MM.1S (cell line): ENCODE measurements around the gene FARSA.

ENCODE experiments used
- DNase-seq: peaks from one replicate; pipeline ENCODE4 v3.0.0-alpha.2; 2015
- H2AFZ ChIP-seq: fragments of 300-600 bp; sonication (generic); 2 replicates; pipeline ENCODE4 v1.6.0; 2016; ENCODE audit warnings: antibody characterized with exemption, low read length
- H3F3A ChIP-seq: fragments of 300-600 bp; sonication (generic); 2 replicates; pipeline ENCODE4 v1.6.1; 2016; ENCODE audit warnings: mild to moderate bottlenecking, antibody characterized with exemption, low read length, moderate library complexity, mixed read lengths; ENCODE audit not compliant: insufficient read depth
- H3K27ac ChIP-seq: fragments of 300-600 bp; sonication (generic); 2 replicates; pipeline ENCODE4 v1.5.1; 2016; ENCODE audit warnings: mild to moderate bottlenecking, low read length
- H3K27me3 ChIP-seq: fragments of 300-600 bp; sonication (generic); replicated peaks from 2 replicates; pipeline ENCODE4 v1.6.0; 2016; ENCODE audit warnings: low read length; ENCODE audit not compliant: insufficient read depth
- H3K36me3 ChIP-seq: fragments of 300-600 bp; sonication (generic); replicated peaks from 2 replicates; pipeline ENCODE4 v1.6.1; 2016; ENCODE audit warnings: mild to moderate bottlenecking, low read length, mixed read lengths; ENCODE audit not compliant: insufficient read depth
- H3K4me1 ChIP-seq: fragments of 300-600 bp; sonication (generic); 2 replicates; pipeline ENCODE4 v1.6.1; 2016; ENCODE audit warnings: low read length, mixed read lengths
- H3K4me2 ChIP-seq: fragments of 300-600 bp; sonication (generic); 2 replicates; pipeline ENCODE4 v1.6.0; 2016; ENCODE audit warnings: low read depth, low read length
- H3K4me3 ChIP-seq: fragments of 300-600 bp; sonication (generic); 2 replicates; pipeline ENCODE4 v1.5.1; 2016; ENCODE audit warnings: low read length, mixed read lengths
- H3K79me2 ChIP-seq: fragments of 300-600 bp; sonication (generic); 2 replicates; pipeline ENCODE4 v1.6.1; 2016; ENCODE audit warnings: mixed run types, low read length, mixed read lengths
- H3K9ac ChIP-seq: fragments of 300-600 bp; sonication (generic); 2 replicates; pipeline ENCODE4 v1.6.1; 2016; ENCODE audit warnings: low read length, mixed read lengths
- H3K9me2 ChIP-seq: fragments of 300-600 bp; sonication (generic); replicated peaks from 2 replicates; pipeline ENCODE4 v1.6.1; 2016; ENCODE audit warnings: mild to moderate bottlenecking, low read length, mixed read lengths; ENCODE audit not compliant: insufficient read depth
- H3K9me3 ChIP-seq: fragments of 300-600 bp; sonication (generic); replicated peaks from 2 replicates; pipeline ENCODE4 v1.6.1; 2016; ENCODE audit warnings: mild to moderate bottlenecking, low read length, mixed read lengths; ENCODE audit not compliant: insufficient read depth
- H4K20me1 ChIP-seq: fragments of 300-600 bp; sonication (generic); 2 replicates; pipeline ENCODE4 v1.6.1; 2016; ENCODE audit warnings: mild to moderate bottlenecking, low read length, moderate library complexity, mixed read lengths; ENCODE audit not compliant: insufficient read depth
- EZH2 ChIP-seq: fragments of 300-600 bp; sonication (generic); optimal IDR thresholded peaks from 2 replicates; pipeline ENCODE3; 2017; ENCODE audit warnings: low read depth, mild to moderate bottlenecking, antibody characterized with exemption, low read length, mixed read lengths
- EZH2phosphoT487 ChIP-seq: fragments of 300-600 bp; sonication (generic); IDR thresholded peaks from 2 replicates; pipeline ENCODE4 v1.6.1; 2018; ENCODE audit warnings: antibody characterized with exemption, low read length
- TF ChIP-seq, protein P1 (sequence below): fragments of 300-600 bp; sonication (generic); IDR thresholded peaks from 2 replicates; pipeline ENCODE4 v1.5.1; 2016; ENCODE audit warnings: antibody characterized with exemption, low read length, mixed read lengths

FARSA gene

DNA sequence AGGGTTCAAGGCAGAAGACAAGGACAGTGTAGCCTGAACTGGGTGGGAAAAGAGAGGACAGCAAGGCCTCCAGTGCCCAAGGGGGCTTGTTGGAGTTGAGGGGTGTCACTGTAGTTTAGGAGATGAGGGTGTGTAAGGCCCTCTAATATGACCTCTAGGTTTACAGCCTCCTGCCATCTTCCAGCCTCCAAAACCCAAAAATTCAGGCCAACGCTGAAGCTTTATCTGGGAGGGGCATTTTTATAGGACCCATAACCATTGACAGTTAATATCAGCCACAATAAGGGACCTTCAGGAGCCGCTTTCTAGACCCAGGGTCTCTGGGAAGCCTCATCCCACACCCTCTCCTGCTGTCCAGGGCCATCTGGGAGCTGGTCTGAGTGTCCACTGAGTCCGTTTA is 49.3 kb downstream of the FARSA start:
- H3K9ac ChIP-seq, result no peak overlapping the region
- H3K4me1 ChIP-seq, result peaks cover 11% of the 10 kb centered on the region
- no peaks in the 10 kb centered on the region for H4K20me1 ChIP-seq
- no peak for TF ChIP-seq EZH2
- TF ChIP-seq EZH2phosphoT487, result no peak
- TF ChIP-seq, protein P1, sequence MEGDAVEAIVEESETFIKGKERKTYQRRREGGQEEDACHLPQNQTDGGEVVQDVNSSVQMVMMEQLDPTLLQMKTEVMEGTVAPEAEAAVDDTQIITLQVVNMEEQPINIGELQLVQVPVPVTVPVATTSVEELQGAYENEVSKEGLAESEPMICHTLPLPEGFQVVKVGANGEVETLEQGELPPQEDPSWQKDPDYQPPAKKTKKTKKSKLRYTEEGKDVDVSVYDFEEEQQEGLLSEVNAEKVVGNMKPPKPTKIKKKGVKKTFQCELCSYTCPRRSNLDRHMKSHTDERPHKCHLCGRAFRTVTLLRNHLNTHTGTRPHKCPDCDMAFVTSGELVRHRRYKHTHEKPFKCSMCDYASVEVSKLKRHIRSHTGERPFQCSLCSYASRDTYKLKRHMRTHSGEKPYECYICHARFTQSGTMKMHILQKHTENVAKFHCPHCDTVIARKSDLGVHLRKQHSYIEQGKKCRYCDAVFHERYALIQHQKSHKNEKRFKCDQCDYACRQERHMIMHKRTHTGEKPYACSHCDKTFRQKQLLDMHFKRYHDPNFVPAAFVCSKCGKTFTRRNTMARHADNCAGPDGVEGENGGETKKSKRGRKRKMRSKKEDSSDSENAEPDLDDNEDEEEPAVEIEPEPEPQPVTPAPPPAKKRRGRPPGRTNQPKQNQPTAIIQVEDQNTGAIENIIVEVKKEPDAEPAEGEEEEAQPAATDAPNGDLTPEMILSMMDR, result no peak
- H3K9me3 ChIP-seq, result no peaks in the 10 kb centered on the region
- H3K4me3 ChIP-seq, result no peak overlapping the region
- no peaks in the 10 kb centered on the region for H3K27me3 ChIP-seq
- no peak overlapping the region for H2AFZ ChIP-seq
- H3K4me2 ChIP-seq, result peak overlapping the region; percentile 99; the same call in 1 of the 2 replicates
- peaks cover 8% of the 10 kb centered on the region for H3F3A ChIP-seq
- no peak for DNase-seq
- H3K36me3 ChIP-seq, result no peaks in the 10 kb centered on the region
- H3K79me2 ChIP-seq, result peaks cover 11% of the 10 kb centered on the region; the same call in 1 of the 2 replicates
- no peaks in the 10 kb centered on the region for H3K9me2 ChIP-seq
- peak overlapping the region; percentile 74; the same call in 1 of the 2 replicates for H3K27ac ChIP-seq

DNA sequence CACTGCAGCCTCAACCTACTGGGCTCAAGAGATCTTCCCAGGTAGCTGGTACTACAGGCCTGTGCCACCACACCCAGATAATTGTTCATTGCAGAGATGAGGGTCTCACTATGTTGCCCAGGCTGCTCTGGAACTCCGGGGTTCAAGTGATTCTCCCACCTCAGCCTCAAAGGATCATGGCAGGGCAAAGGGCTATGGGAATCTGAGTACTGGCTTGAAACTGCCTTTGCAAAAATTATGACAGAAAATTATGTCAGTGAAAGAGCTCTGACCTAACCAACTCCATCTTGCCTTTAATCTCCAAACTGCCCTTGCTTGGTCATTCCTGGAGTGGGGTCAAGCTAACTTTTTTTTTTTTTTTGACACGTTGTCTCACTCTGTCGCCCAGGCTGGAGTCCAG is 50.9 kb downstream of the FARSA start:
- Histone ChIP-seq H3K9me3 (no peaks in the 10 kb centered on the region), H3K27me3 (no peaks in the 10 kb centered on the region), H3K36me3 (no peaks in the 10 kb centered on the region), H3K4me2 (no peak overlapping the region), H3K9me2 (no peaks in the 10 kb centered on the region), H2AFZ (no peak overlapping the region), H3K4me3 (no peak overlapping the region), H3F3A (peaks cover 8% of the 10 kb centered on the region), H4K20me1 (no peaks in the 10 kb centered on the region), H3K9ac (no peak overlapping the region), H3K27ac (no peak overlapping the region), H3K79me2 (peaks cover 11% of the 10 kb centered on the region; the same call in 1 of the 2 replicates), H3K4me1 (peaks cover 11% of the 10 kb centered on the region)
- TF ChIP-seq, protein P1, result no peak
- TF ChIP-seq EZH2phosphoT487 (no peak), EZH2 (no peak)
- DNase-seq, result no peak

DNA sequence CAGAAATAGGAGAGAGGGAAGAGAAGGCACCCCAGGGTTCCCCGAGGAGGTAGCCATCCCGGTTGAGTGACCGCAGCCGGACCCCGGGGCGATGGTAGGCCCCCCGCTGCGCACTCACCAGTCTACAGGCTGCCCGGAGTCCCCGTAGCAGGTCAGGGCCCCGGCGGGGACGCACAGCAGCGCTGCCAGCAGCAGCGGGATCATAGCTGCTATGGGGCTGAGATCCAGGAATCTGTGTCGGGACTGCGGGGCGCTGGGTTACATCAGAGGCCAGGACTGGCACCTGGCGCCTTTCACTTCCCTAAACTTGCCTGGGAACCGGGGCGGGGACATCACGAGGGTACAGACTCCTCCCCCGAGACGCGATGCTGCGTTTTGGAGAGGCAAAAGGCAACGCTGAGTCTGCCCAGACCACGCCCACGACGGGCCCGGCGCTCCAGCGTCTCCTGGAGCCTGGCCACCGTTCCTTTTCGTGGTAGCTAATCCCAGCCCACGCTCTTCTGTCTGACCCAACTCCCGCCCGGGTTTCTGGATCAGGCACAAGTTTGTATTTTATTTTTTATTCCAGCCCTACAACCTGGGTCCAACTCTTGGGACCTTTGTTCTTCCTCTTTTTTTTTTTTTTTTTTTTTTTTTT is 52.2 kb downstream of the FARSA start, which contains the start of gene DNASE2:
Gene DNASE2 (minus strand): TSS at position 278 of the 637 bp plus-strand sequence. CDS start 74 bp downstream, at position 204.
- Histone ChIP-seq H3K27ac (peak within 1 kb of the TSS; percentile 25; the same call in 1 of the 2 replicates), H4K20me1 (no peaks in the 10 kb centered on the region), H3K4me2 (peak within 1 kb of the TSS; percentile 97), H3K9ac (peak within 1 kb of the TSS; percentile 53; the same call in 1 of the 2 replicates), H3K36me3 (no peaks in the 10 kb centered on the region), H3K9me2 (no peaks in the 10 kb centered on the region), H3K27me3 (no peaks in the 10 kb centered on the region), H3F3A (peaks cover 8% of the 10 kb centered on the region), H2AFZ (peak within 1 kb of the TSS; percentile 89), H3K9me3 (no peaks in the 10 kb centered on the region), H3K4me1 (peaks cover 10% of the 10 kb centered on the region), H3K79me2 (peaks cover 11% of the 10 kb centered on the region; the same call in 1 of the 2 replicates), H3K4me3 (peak within 1 kb of the TSS; percentile 76)
- peak; percentile 96 for DNase-seq
- TF ChIP-seq, protein P1, result no peak
- TF ChIP-seq EZH2phosphoT487 (no peak), EZH2 (no peak)
